Measurements from ENCODE around the gene GPR139.

GPR139 gene

GRCh38 chr16:20051611-20052010, 22.1 kb downstream of the GPR139 start:
- no peak for DNase-seq

DNA sequence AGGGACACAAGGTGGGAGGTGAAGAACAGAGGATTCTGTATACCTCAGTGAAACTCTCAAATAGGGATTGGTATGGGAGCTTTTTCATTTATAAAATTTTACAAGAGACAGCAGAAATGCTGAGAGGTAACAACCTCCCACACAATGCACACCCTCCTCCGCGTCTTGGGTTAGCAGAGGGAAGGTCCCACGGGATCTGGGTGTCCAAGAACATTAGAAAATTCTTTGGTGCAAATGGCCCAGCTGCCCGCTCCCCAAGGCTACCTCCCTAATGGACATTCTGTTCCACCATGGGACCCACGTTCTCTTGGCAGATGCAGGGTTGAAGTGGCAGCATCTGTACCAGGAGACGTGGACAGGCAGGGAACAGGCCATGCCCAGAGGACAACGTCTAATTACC, 22.5 kb downstream of the GPR139 start:
- no peak for DNase-seq

- no peak for DNase-seq
Observed at GRCh38 chr16:20049831-20050230, 23.9 kb downstream of the GPR139 start.

DNA sequence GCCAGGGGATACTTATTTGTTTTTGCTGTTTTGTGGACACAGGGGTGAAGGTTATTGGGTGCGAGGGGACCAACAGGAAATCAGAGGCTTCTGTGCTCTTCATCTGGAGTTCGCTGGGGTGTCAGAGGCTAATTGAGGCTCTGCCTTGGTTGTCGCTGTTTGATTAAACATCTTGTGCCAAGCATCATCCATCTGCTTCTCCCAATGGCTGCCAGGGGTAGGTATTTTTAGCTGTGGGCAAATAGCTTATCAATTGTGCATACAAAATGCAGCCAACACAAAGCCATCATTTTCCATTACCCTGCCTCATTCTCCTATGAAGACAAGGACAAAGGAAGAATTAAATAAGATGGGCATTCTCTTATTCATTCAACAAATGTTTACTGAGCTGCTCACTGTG, 27.8 kb downstream of the GPR139 start:
- no peak for DNase-seq

DNA sequence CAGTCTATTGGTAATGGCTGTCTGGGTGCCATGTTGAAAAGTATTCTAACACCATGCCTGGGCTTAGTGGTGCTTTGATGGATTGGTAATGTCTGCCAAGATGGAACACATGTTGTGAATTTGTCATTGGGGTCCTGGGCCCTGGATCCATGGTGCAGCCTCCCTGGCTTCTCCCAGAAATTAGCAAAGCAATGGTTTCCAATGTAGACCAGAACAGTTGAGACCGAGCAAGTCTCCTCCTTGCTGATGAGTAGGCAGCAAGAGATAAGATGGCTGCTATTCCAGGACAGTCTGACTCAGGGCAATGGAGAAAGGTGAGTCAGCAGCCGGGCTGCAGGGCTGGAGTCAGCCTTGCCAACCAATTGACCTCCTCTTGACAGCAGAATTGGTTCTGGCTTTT, 30.8 kb downstream of the GPR139 start:
- DNase-seq: no peak

GRCh38 chr16:20041924-20042596, 31.6 kb downstream of the GPR139 start:
- no peak for DNase-seq

DNA sequence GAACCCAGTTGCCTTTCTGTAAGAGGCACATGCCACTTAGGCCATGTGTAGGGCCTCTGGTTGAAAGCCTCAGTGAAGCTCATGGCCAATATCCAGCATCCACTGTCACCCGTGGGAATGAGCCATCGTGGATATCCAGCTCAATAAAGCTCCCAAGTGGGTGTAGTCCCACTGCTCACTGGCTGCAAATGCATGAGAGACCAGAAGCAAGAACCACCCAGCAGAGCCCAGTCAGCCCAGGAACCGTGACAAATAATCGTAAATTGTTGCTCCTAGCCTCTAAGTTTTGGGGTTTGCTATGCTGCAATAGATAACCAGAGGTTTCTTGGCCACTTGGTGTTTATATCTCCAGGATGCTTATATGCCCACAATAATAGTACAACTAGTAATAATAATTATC, 33.7 kb downstream of the GPR139 start:
- DNase-seq: no peak

- DNase-seq: no peak
Observed at GRCh38 chr16:20029611-20030010, 44.1 kb downstream of the GPR139 start.

GRCh38 chr16:20026361-20027072, 47.2 kb downstream of the GPR139 start:
- no peak for DNase-seq

- DNase-seq: no peak
Observed at GRCh38 chr16:20023190-20023589, 50.5 kb downstream of the GPR139 start.

DNA sequence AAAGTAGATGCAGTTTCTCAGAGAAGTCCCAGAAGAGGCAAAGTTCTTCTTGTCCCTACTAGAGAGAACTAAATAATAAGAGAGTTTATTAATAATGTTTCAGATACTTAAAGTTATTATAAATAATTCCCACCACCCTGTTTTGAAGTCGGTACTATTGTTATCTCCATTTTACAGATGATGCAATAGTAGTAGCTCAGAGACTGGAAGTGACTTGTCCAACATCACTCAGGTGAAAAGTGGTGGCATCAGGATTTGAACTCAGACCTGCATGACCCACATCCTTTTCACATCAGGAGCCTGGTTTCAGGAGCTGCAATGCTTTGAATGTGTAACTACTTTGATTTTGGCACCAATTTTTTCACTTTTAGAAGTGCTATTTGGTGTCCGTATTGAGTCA, 52.7 kb downstream of the GPR139 start:
- DNase-seq: no peak

GRCh38 chr16:20020083-20020482, 53.6 kb downstream of the GPR139 start:
- no peak for DNase-seq

- no peak for DNase-seq
Observed at GRCh38 chr16:20016234-20016633, 57.5 kb downstream of the GPR139 start.

DNA sequence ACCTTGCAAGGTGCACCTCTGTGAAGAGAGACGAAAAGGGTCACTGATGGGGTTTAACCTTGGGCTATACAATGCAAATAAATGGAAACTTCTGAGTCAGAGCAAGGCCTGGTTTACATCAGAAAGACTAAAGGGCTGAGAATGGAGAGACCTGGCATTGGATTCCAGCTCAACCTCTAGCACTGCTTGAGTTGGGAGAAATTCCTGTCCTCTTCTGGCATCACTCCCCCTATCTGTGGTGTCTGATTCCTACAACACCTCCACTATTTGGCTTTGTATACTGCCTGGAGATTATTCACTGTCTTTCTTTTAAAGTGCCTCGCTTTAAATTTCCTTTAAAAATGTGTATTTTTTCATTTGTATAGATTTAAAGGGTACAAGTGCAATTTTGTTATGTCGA, 68.8 kb downstream of the GPR139 start:
- DNase-seq: no peak

DNA sequence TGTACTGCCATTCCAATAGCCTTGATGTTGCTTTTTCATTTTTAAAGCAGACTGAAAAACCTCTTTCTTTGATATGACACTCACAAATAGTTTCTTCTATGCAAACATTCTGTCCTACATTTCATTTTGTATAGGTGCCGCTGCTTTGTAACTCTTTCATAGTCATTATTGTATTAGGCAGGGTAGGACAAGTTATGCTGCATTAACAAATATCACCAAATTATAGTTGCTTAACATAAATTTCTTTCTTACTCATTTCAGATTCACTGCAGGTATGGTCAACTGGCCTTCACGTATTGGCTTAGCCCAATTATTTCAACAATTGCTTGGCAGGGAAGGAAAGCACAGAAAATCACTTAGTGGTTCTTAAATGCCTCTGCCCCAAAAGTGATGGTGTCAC, 70.8 kb downstream of the GPR139 start:
- no peak for DNase-seq

GRCh38 chr16:20001856-20002707, 71.6 kb downstream of the GPR139 start:
- peak; percentile 25 for DNase-seq

DNA sequence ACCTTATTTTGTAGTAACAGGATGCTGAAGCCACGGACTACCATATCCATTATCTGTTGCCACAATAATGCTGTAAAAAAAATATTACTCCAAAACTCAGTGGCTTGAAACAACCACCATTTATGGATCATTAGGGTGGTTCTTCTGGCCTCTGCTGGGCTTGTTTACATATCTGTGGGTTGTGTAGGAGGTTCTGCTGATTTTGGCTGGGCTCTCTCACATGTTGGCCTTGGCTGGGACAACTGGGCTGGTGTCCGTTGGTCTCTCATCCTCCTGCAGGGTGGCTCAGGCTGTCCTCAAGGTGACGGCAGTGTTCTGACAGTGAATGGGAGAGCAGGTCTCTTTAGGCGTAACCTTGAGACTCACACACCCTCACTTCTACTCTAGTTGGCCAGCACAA, 76.0 kb downstream of the GPR139 start:
- DNase-seq: no peak

GRCh38 chr16:19997264-19997663, 76.4 kb downstream of the GPR139 start:
- DNase-seq: peak; percentile 20

- DNase-seq: no peak
Observed at GRCh38 chr16:19994466-19995170, 79.1 kb downstream of the GPR139 start.

DNA sequence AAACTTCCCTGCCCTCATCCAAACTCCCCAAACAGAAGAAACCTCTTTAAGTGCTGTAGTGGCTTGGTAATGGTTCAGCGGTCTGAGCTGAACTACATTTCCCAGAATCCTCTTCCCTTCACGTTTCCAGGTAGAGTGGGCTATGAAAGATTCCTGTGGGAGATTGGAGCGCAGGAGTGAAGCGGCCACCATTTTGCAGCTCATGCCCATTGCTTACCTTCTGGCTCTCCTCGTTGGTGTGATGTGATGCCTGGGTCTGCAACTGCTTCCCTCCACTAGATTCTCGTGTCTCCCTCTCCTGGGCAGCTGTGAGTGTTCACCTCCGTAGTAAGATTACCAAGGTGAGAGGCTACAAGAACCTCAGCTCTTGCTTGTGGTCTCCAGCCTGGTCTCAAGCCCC, 82.1 kb downstream of the GPR139 start:
- DNase-seq: no peak

DNA sequence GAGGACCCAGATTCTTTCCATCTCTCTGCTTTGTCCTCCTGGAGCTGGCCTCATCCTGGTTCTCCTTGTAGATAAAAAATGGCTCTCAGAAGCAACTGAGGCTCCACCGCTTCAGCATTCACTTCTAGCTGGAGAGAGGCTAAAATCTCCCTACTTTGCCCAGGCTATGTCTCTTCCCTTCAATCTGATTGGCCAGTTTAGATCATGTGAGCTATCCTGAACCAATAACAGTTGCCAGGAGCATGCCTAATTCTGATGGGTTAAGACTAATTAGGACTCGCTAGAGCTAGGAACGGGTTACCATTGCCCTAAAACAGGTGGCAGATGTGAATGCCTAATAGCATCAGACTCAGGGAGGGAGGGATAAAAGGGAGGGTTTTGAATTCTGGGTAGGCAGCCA, 89.6 kb downstream of the GPR139 start:
- no peak for DNase-seq
